HepG2 (cell line): ENCODE results near the gene PPP4C. TPM values are rescaled to one million over a fixed set of nuclear protein-coding genes. Genes with fewer than 3 reads are reported as not detected.
A peak's percentile ranks its signal among the peaks of the same experiment; 100 is the strongest.

ENCODE experiments used
- EZH2 ChIP-seq: conservative IDR thresholded peaks from 2 replicates; pipeline ENCODE4 v1.6.1; 2012; ENCODE audit warnings: mild to moderate bottlenecking, low read depth, low read length, moderate library complexity
- GTF3A ChIP-seq: sonication (generic); formaldehyde crosslinking; conservative IDR thresholded peaks from 2 replicates; pipeline ENCODE4 v1.4.0; 2020; ENCODE audit warnings: mild to moderate bottlenecking, missing genetic modification reagents
- KAT8 ChIP-seq: IDR thresholded peaks from 2 replicates; pipeline ENCODE4 v1.6.1; 2016; ENCODE audit warnings: missing genetic modification reagents, missing compliant biosample characterization
- MIER3 ChIP-seq: IDR thresholded peaks from 2 replicates; pipeline ENCODE4 v1.6.1; 2016; ENCODE audit warnings: missing compliant biosample characterization, borderline replicate concordance
- NFRKB ChIP-seq: fragments of 450-650 bp; IDR thresholded peaks from 2 replicates; pipeline ENCODE4 v1.6.1; 2017
- ONECUT2 ChIP-seq: sonication (generic); formaldehyde crosslinking; IDR thresholded peaks from 2 replicates; pipeline ENCODE4 v1.4.0; 2020; ENCODE audit warnings: missing genetic modification reagents
- PAWR ChIP-seq: sonication (generic); formaldehyde crosslinking; IDR thresholded peaks from 2 replicates; pipeline ENCODE4 v1.4.0; 2020; ENCODE audit warnings: missing genetic modification reagents, mild to moderate bottlenecking, borderline replicate concordance
- PHF8 ChIP-seq: sonication (generic); formaldehyde crosslinking; IDR thresholded peaks from 2 replicates; pipeline ENCODE4 v1.5.0; 2020; ENCODE audit warnings: missing genetic modification reagents
- PITX1 ChIP-seq: sonication (generic); formaldehyde crosslinking; IDR thresholded peaks from 2 replicates; pipeline ENCODE4 v1.5.1; 2020; ENCODE audit warnings: mild to moderate bottlenecking, missing genetic modification reagents
- RBFOX2 ChIP-seq: fragments of 200-400 bp; formaldehyde crosslinking; IDR thresholded peaks from 2 replicates; pipeline ENCODE4 v1.6.1; 2017; ENCODE audit warnings: low read depth, mild to moderate bottlenecking, low read length
- SKI ChIP-seq: fragments of 450-650 bp; IDR thresholded peaks from one replicate; pipeline ENCODE4 v1.6.1; 2018; ENCODE audit warnings: mild to moderate bottlenecking; ENCODE audit not compliant: partially characterized antibody
- SRSF9 ChIP-seq: fragments of 200-400 bp; formaldehyde crosslinking; IDR thresholded peaks from 2 replicates; pipeline ENCODE4 v1.6.1; 2018; ENCODE audit warnings: borderline replicate concordance, mild to moderate bottlenecking, low read depth, low read length; ENCODE audit not compliant: insufficient read depth, poor library complexity, severe bottlenecking
- STAT5B ChIP-seq: sonication (generic); formaldehyde crosslinking; IDR thresholded peaks from 2 replicates; pipeline ENCODE4 v1.4.0; 2020; ENCODE audit warnings: missing genetic modification reagents
- THYN1 ChIP-seq: sonication (generic); formaldehyde crosslinking; IDR thresholded peaks from 2 replicates; pipeline ENCODE4 v1.8.1; 2023; ENCODE audit warnings: low read depth, mild to moderate bottlenecking, moderate library complexity, missing genetic modification reagents, borderline replicate concordance
- ZMYM3 ChIP-seq: sonication (generic); formaldehyde crosslinking; IDR thresholded peaks from 2 replicates; pipeline ENCODE4 v1.5.1; 2020; ENCODE audit warnings: mild to moderate bottlenecking, missing genetic modification reagents
- ZNF136 ChIP-seq: sonication (generic); formaldehyde crosslinking; IDR thresholded peaks from 2 replicates; pipeline ENCODE4 v1.8.1; 2022; ENCODE audit warnings: low read depth, mild to moderate bottlenecking, moderate library complexity, missing genetic modification reagents
- ZNF383 ChIP-seq: sonication (generic); formaldehyde crosslinking; IDR thresholded peaks from 2 replicates; pipeline ENCODE4 v1.4.0; 2020; ENCODE audit warnings: missing genetic modification reagents, mild to moderate bottlenecking, borderline replicate concordance
- ZNF441 ChIP-seq: sonication (generic); formaldehyde crosslinking; IDR thresholded peaks from 2 replicates; pipeline ENCODE4 v1.7.0; 2021; ENCODE audit warnings: missing genetic modification reagents, borderline replicate concordance
- ZSCAN30 ChIP-seq: sonication (generic); formaldehyde crosslinking; IDR thresholded peaks from 2 replicates; pipeline ENCODE4 v1.5.0; 2020; ENCODE audit warnings: mild to moderate bottlenecking, missing genetic modification reagents
- polyA plus RNA-seq, 8 experiments: library from polyadenylated mRNA; depleted of rRNA in 3 of 8; stranded (reverse) in 7 of 8; unstranded in 1 of 8; fragments of >200 nt; fragmentation: Illumina TruSeq in 4 of 8; extraction: Trizol in 4 of 8; gene quantifications; 2 replicates each; pipeline versions ENCODE4 v1.2.1 to v1.2.3, GENCODE V29; 2011 to 2016; ENCODE audit warnings: low read depth in 4 of 8, missing spikeins in 1 of 8, mixed read lengths in 1 of 8; ENCODE audit not compliant: insufficient read depth in 1 of 8
- total RNA-seq, 5 experiments: library from RNA; depleted of rRNA; stranded (reverse); fragments of >200 nt; fragmentation: Illumina TruSeq; extraction: Trizol; gene quantifications; 2 replicates each; pipeline ENCODE4 v1.2.3, GENCODE V29; 2016; ENCODE audit warnings: low read depth in 1 of 5
- TF ChIP-seq, protein P1 (sequence below): sonication (generic); formaldehyde crosslinking; IDR thresholded peaks from 2 replicates; pipeline ENCODE4 v1.5.0; 2020; ENCODE audit warnings: mild to moderate bottlenecking, missing genetic modification reagents, borderline replicate concordance
- TF ChIP-seq, protein P2 (sequence below): IDR thresholded peaks from 2 replicates; pipeline ENCODE4 v1.6.1; 2016; ENCODE audit warnings: mild to moderate bottlenecking
- TF ChIP-seq, protein P3 (sequence below): sonication (generic); formaldehyde crosslinking; IDR thresholded peaks from 2 replicates; pipeline ENCODE4 v1.8.1; 2022; ENCODE audit warnings: low read depth, mild to moderate bottlenecking, missing genetic modification reagents
- TF ChIP-seq, protein P4 (sequence below): sonication (generic); formaldehyde crosslinking; IDR thresholded peaks from 2 replicates; pipeline ENCODE4 v1.5.0; 2020; ENCODE audit warnings: mild to moderate bottlenecking, missing genetic modification reagents

The PPP4C gene
- total and polyA plus RNA-seq, 2 of the 13 experiments (the other 11 are each of a cell fraction or from before 2014, with no cell fraction given), result 176 to 220 TPM

DNA sequence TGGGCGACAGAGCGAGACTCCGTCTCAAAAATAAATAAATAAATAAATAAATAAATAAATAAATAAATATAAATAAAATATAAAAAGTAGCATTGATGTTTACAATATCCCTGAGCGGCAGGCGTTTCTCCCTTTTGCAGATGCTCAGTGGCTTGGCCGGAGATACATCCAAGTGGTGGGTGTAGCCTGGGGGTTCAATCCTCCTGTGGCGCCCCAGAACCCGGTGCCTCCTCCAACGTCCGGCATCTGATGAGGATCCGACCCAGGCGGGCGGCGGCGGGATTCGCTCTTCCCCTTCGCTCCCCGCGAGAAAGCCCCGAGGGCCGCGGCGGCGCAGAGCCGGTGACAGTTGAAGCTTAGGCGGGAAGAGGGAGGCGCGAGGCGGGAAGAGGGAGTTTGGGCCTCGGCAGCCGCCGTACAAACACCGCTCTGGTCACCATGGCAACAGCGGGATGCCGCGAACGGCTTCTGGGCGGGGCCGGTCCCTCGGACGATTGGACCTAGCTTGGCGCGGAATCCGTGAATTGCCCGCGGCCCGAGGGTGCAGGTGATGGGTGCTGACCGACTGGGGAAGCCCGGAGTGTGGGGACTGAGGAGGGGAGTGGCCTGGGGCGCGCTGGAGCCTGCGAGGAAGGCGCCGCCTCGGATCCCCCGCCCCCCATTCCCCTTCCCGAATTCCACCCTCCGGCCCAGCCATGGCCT is 23.0 kb upstream of the PPP4C start (continued):
- TF ChIP-seq, protein P1, sequence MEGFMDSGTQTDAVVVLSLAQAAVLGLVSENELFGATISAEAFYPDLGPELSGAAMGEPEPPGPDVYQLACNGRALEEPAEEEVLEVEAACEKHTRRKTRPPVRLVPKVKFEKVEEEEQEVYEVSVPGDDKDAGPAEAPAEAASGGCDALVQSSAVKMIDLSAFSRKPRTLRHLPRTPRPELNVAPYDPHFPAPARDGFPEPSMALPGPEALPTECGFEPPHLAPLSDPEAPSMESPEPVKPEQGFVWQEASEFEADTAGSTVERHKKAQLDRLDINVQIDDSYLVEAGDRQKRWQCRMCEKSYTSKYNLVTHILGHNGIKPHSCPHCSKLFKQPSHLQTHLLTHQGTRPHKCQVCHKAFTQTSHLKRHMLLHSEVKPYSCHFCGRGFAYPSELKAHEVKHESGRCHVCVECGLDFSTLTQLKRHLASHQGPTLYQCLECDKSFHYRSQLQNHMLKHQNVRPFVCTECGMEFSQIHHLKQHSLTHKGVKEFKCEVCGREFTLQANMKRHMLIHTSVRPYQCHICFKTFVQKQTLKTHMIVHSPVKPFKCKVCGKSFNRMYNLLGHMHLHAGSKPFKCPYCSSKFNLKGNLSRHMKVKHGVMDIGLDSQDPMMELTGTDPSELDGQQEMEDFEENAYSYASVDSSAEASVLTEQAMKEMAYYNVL (CRISPR knock-in tag), result peak; percentile 78
- no peak for TF ChIP-seq THYN1
- TF ChIP-seq MIER3 (CRISPR knock-in tag), result peak; percentile 86; the same call in 1 of the 2 replicates
- peak; percentile 97 for TF ChIP-seq ZNF136 (CRISPR knock-in tag)
- TF ChIP-seq ZNF441 (CRISPR knock-in tag), result peak; percentile 65; the same call in 1 of the 2 replicates
- peak; percentile 91 for TF ChIP-seq KAT8 (CRISPR knock-in tag)
- peak; percentile 52; the same call in 1 of the 2 replicates for TF ChIP-seq RBFOX2
- TF ChIP-seq STAT5B (CRISPR knock-in tag), result peak; percentile 94
- peak; percentile 63 for TF ChIP-seq PAWR (CRISPR knock-in tag)
- TF ChIP-seq PHF8 (CRISPR knock-in tag), result peak; percentile 64
- TF ChIP-seq, protein P2, sequence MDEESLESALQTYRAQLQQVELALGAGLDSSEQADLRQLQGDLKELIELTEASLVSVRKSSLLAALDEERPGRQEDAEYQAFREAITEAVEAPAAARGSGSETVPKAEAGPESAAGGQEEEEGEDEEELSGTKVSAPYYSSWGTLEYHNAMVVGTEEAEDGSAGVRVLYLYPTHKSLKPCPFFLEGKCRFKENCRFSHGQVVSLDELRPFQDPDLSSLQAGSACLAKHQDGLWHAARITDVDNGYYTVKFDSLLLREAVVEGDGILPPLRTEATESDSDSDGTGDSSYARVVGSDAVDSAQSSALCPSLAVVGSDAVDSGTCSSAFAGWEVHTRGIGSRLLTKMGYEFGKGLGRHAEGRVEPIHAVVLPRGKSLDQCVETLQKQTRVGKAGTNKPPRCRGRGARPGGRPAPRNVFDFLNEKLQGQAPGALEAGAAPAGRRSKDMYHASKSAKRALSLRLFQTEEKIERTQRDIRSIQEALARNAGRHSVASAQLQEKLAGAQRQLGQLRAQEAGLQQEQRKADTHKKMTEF (CRISPR knock-in tag), result peak; percentile 95
- TF ChIP-seq PITX1, result peak; percentile 82; the same call in 1 of the 2 replicates
- TF ChIP-seq, protein P3, sequence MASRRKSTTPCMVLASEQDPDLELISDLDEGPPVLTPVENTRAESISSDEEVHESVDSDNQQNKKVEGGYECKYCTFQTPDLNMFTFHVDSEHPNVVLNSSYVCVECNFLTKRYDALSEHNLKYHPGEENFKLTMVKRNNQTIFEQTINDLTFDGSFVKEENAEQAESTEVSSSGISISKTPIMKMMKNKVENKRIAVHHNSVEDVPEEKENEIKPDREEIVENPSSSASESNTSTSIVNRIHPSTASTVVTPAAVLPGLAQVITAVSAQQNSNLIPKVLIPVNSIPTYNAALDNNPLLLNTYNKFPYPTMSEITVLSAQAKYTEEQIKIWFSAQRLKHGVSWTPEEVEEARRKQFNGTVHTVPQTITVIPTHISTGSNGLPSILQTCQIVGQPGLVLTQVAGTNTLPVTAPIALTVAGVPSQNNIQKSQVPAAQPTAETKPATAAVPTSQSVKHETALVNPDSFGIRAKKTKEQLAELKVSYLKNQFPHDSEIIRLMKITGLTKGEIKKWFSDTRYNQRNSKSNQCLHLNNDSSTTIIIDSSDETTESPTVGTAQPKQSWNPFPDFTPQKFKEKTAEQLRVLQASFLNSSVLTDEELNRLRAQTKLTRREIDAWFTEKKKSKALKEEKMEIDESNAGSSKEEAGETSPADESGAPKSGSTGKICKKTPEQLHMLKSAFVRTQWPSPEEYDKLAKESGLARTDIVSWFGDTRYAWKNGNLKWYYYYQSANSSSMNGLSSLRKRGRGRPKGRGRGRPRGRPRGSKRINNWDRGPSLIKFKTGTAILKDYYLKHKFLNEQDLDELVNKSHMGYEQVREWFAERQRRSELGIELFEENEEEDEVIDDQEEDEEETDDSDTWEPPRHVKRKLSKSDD (CRISPR knock-in tag), result peak; percentile 87
- TF ChIP-seq GTF3A (CRISPR knock-in tag), result 0 out of 2 replicates have a peak, but pooled peaks have one; percentile 89
- peak; percentile 95 for TF ChIP-seq ZMYM3
- peak; percentile 94; the same call in 1 of the 2 replicates for TF ChIP-seq ZSCAN30 (CRISPR knock-in tag)
- peak; percentile 80 for TF ChIP-seq ONECUT2
- no peak for TF ChIP-seq EZH2
- TF ChIP-seq SKI, result no peak
- TF ChIP-seq ZNF383, result no peak
- TF ChIP-seq, protein P4, sequence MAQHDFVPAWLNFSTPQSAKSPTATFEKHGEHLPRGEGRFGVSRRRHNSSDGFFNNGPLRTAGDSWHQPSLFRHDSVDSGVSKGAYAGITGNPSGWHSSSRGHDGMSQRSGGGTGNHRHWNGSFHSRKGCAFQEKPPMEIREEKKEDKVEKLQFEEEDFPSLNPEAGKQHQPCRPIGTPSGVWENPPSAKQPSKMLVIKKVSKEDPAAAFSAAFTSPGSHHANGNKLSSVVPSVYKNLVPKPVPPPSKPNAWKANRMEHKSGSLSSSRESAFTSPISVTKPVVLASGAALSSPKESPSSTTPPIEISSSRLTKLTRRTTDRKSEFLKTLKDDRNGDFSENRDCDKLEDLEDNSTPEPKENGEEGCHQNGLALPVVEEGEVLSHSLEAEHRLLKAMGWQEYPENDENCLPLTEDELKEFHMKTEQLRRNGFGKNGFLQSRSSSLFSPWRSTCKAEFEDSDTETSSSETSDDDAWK, result no peak
- no peak for TF ChIP-seq SRSF9
- TF ChIP-seq NFRKB, result no peak
